Stomach (tissue), 9 donors: ENCODE results near the gene TINCR. TPM values are rescaled to one million over a fixed set of nuclear protein-coding genes. Genes with fewer than 3 reads are reported as not detected.

Experiments used
- DNase-seq, 2 donors: peaks; one replicate each; pipeline versions ENCODE4 v3.0.0 to v3.0.0-alpha.2; 2013 to 2019
- H3K27ac ChIP-seq, 5 donors: fragments of 200-600 bp in 4 of 5; sonication (generic) in 4 of 5; one replicate each; pipeline ENCODE4 v1.5.1; 2013 to 2019; ENCODE audit warnings: mild to moderate bottlenecking in 1 of 5, moderate library complexity in 1 of 5
- H3K27me3 ChIP-seq, 3 donors: fragments of 200-600 bp; sonication (generic); one replicate each; pipeline ENCODE4 v1.5.1; 2017 to 2019; ENCODE audit warnings: mixed run types in 1 of 3
- H3K36me3 ChIP-seq, 4 donors: fragments of 200-600 bp; sonication (generic); 1 replicate in 3 of 4; 2 replicates in 1 of 4; pipeline ENCODE4 v1.5.1; 2016 to 2019
- H3K4me1 ChIP-seq, 4 donors: fragments of 200-600 bp; sonication (generic); one replicate each; pipeline ENCODE4 v1.5.1; 2016 to 2019
- H3K4me3 ChIP-seq, 4 donors: fragments of 200-600 bp; sonication (generic) in 3 of 4; one replicate each; pipeline ENCODE4 v1.5.1; 2016 to 2019; ENCODE audit warnings: mild to moderate bottlenecking in 1 of 4
- H3K9me3 ChIP-seq, 4 donors: fragments of 200-600 bp; sonication (generic); one replicate each; pipeline ENCODE4 v1.5.1; 2016 to 2019
- CTCF ChIP-seq, 7 experiments: fragments of 450-650 bp in 4 of 7; fragments of 200-600 bp in 3 of 7; sonication (generic) in 3 of 7; IDR thresholded peaks; one replicate each; pipeline ENCODE4 v1.5.1; 2016 to 2019; ENCODE audit warnings: antibody characterized with exemption in 7 of 7, control low read depth in 2 of 7, mild to moderate bottlenecking in 1 of 7
- EP300 ChIP-seq: sonication (generic); formaldehyde crosslinking; IDR thresholded peaks from one replicate; pipeline ENCODE4 v1.6.1; 2017; ENCODE audit warnings: antibody characterized with exemption
- POLR2A ChIP-seq, 4 donors: fragments of 450-650 bp; IDR thresholded peaks; one replicate each; pipeline ENCODE4 v1.6.1; 2016; ENCODE audit warnings: antibody characterized with exemption in 4 of 4, control low read depth in 2 of 4, mild to moderate bottlenecking in 1 of 4, moderate library complexity in 1 of 4
- POLR2AphosphoS5 ChIP-seq, 3 donors: sonication (generic); formaldehyde crosslinking; IDR thresholded peaks; one replicate each; pipeline ENCODE4 v1.6.1; 2016; ENCODE audit warnings: antibody characterized with exemption in 3 of 3
- WGBS, 5 donors: extraction: QIAGEN DNeasy Blood & Tissue Kit in 3 of 5; methylation state at CpG; one replicate each; pipeline versions ENCODE4 v1.1.5 to v1.1.7; 2013 to 2018; 5-methylcytosine and 5-hydroxymethylcytosine counted together
- intact Hi-C: fragments of 100-400 bp; cut with DNase I; formaldehyde crosslinking; loops from one replicate; pipeline ENCODE4 v1.15.1; 2023; ENCODE audit warnings: low total_unique reads
- polyA plus RNA-seq, 3 donors: library from polyadenylated mRNA; stranded (reverse); fragments of 200-250 nt; gene quantifications; one replicate each; pipeline ENCODE4 v1.2.3, GENCODE V29; 2013
- total RNA-seq, 5 donors: library from RNA; depleted of rRNA; stranded (reverse); fragments of >200 nt; gene quantifications; one replicate each; pipeline versions ENCODE4 v1.1.0 to v1.2.3, GENCODE V29; 2014 to 2016
- donor health status: healthy with polysubstance abuse.
- donor health status: Bipolar disorder and iron deficiency.
- donor health status: healthy.

Gene TINCR
- total and polyA plus RNA-seq, 8 donors, result 0.15 to 14.2 (median 0.19) TPM; not detected in 4

- no peak for TF ChIP-seq POLR2AphosphoS5 (IDR thresholded peaks at IDR 0.05)
- no peak for TF ChIP-seq EP300
- no peak for TF ChIP-seq POLR2A (IDR thresholded peaks at IDR 0.05)
- no peak for TF ChIP-seq CTCF (IDR thresholded peaks at IDR 0.05)
- peaks cover 98 to 100% (median 100%) of the 10 kb centered on the region in 4 donors for H3K36me3 ChIP-seq
- H3K27ac ChIP-seq, result no peak overlapping the region
- no peaks in the 10 kb centered on the region for H3K4me1 ChIP-seq
- DNase-seq, result no peak
- no peaks in the 10 kb centered on the region for H3K9me3 ChIP-seq
- WGBS, 5 donors, result 84 to 90% (median 89%) methylated on average over 23 to 24 of the region's 24 CpGs
- H3K4me3 ChIP-seq, result no peak overlapping the region
- intact Hi-C loops, result no loop called here
- H3K27me3 ChIP-seq, result no peaks in the 10 kb centered on the region
Observed at GRCh38 chr19:5592531-5593342, 25.0 kb upstream of the TINCR start.

GRCh38 chr19:5591476-5591875, 23.7 kb upstream of the TINCR start:
- Histone ChIP-seq H3K9me3 (no peaks in the 10 kb centered on the region), H3K27ac (no peak overlapping the region), H3K27me3 (no peaks in the 10 kb centered on the region), H3K4me3 (no peak overlapping the region), H3K4me1 (peaks cover 0 to 4% (median 2%) of the 10 kb centered on the region in 4 donors), H3K36me3 (peaks cover 98 to 100% (median 100%) of the 10 kb centered on the region in 4 donors)
- intact Hi-C loops, result no loop called here
- no peak for TF ChIP-seq CTCF (IDR thresholded peaks at IDR 0.05)
- TF ChIP-seq POLR2AphosphoS5 (IDR thresholded peaks at IDR 0.05), result no peak
- no peak for TF ChIP-seq EP300
- TF ChIP-seq POLR2A (IDR thresholded peaks at IDR 0.05), result no peak
- 91 to 94% (median 92%) methylated on average over 15 to 17 of the region's 17 CpGs for WGBS, 5 donors
- DNase-seq, result no peak

GRCh38 chr19:5590865-5591154, 23.1 kb upstream of the TINCR start:
- peaks cover 0 to 11% (median 8%) of the 10 kb centered on the region in 4 donors for H3K4me1 ChIP-seq
- 92 to 96% (median 94%) methylated on average over 9 of the region's 9 CpGs for WGBS, 5 donors
- intact Hi-C loops, result no loop called here
- peaks cover 93 to 100% (median 100%) of the 10 kb centered on the region in 4 donors for H3K36me3 ChIP-seq
- H3K9me3 ChIP-seq, result no peaks in the 10 kb centered on the region
- TF ChIP-seq POLR2AphosphoS5 (IDR thresholded peaks at IDR 0.05), result no peak
- TF ChIP-seq POLR2A (IDR thresholded peaks at IDR 0.05), result no peak
- no peak for TF ChIP-seq CTCF (IDR thresholded peaks at IDR 0.05)
- no peak for TF ChIP-seq EP300
- DNase-seq, result no peak
- H3K27ac ChIP-seq, result no peak overlapping the region
- no peak overlapping the region for H3K4me3 ChIP-seq
- H3K27me3 ChIP-seq, result no peaks in the 10 kb centered on the region

- H3K36me3 ChIP-seq, result peaks cover 89 to 100% (median 96%) of the 10 kb centered on the region in 4 donors
- no peak overlapping the region for H3K4me3 ChIP-seq
- H3K4me1 ChIP-seq, result peaks cover 0 to 16% (median 10%) of the 10 kb centered on the region in 4 donors
- WGBS, 5 donors, result 91 to 95% (median 92%) methylated on average over 19 to 22 of the region's 22 CpGs
- TF ChIP-seq EP300, result no peak
- no peak for TF ChIP-seq CTCF (IDR thresholded peaks at IDR 0.05)
- TF ChIP-seq POLR2AphosphoS5 (IDR thresholded peaks at IDR 0.05), result no peak
- no peak for TF ChIP-seq POLR2A (IDR thresholded peaks at IDR 0.05)
- DNase-seq, result no peak
- intact Hi-C loops, result no loop called here
- no peaks in the 10 kb centered on the region for H3K27me3 ChIP-seq
- H3K9me3 ChIP-seq, result no peaks in the 10 kb centered on the region
- no peak overlapping the region for H3K27ac ChIP-seq
Observed at GRCh38 chr19:5590151-5590864, 22.6 kb upstream of the TINCR start.
